NK-92 (cell line): ENCODE results near the gene PLCXD3.

Source experiments
- DNase-seq: peaks from one replicate; lab custom pipeline; 2025; ENCODE audit not compliant: unreplicated experiment; lab: John Stamatoyannopoulos, UW

PLCXD3 gene

GRCh38 chr5:41289970-41290464, 220.4 kb downstream of the PLCXD3 start:
- no peak for DNase-seq

GRCh38 chr5:41286696-41287095, 223.7 kb downstream of the PLCXD3 start:
- no peak for DNase-seq

GRCh38 chr5:41286165-41286564, 224.2 kb downstream of the PLCXD3 start:
- DNase-seq = no peak

GRCh38 chr5:41284938-41285337, 225.5 kb downstream of the PLCXD3 start:
- DNase-seq = no peak

- no peak for DNase-seq
Measured at GRCh38 chr5:41281215-41281810, 229.1 kb downstream of the PLCXD3 start.

GRCh38 chr5:41279040-41279439, 231.4 kb downstream of the PLCXD3 start:
- no peak for DNase-seq

GRCh38 chr5:41277476-41278245, 232.7 kb downstream of the PLCXD3 start:
- no peak for DNase-seq

- no peak for DNase-seq
Measured at GRCh38 chr5:41275813-41276512, 234.4 kb downstream of the PLCXD3 start.

GRCh38 chr5:41270423-41271251, 239.8 kb downstream of the PLCXD3 start:
- no peak for DNase-seq

- no peak for DNase-seq
Measured at GRCh38 chr5:41268894-41269293, 241.5 kb downstream of the PLCXD3 start.

GRCh38 chr5:41266377-41266776, 244.0 kb downstream of the PLCXD3 start:
- no peak for DNase-seq

GRCh38 chr5:41264019-41264418, 246.4 kb downstream of the PLCXD3 start:
- no peak for DNase-seq

GRCh38 chr5:41263335-41263734, 247.1 kb downstream of the PLCXD3 start:
- DNase-seq = no peak
